Measurements from ENCODE around the gene SRGAP3.
"Not testable (repeated sequence)": the region's sequence is repeated elsewhere in the genome, so short reads cannot be mapped to it uniquely, and the experiment has no call there.

The SRGAP3 gene

GRCh38 chr3:9249273-9250192 is at the start of gene SRGAP3:
Gene SRGAP3, minus strand, starts transcription at chr3:9249646. Its CDS starts 695 bp downstream, at chr3:9248951.
- peak; percentile 45 to 70 (median 61) for DNase-seq (ENCODE audit: low read depth in 3 of 3)

GRCh38 chr3:9298236-9298635 is 48.8 kb upstream of the SRGAP3 start:
- DNase-seq (ENCODE audit: low read depth in 3 of 3): no peak

GRCh38 chr3:9296241-9296640 is 46.8 kb upstream of the SRGAP3 start:
- DNase-seq (ENCODE audit: low read depth in 3 of 3): no peak

- DNase-seq (ENCODE audit: low read depth in 3 of 3): no peak
These were observed 45.6 kb upstream of the SRGAP3 start for GRCh38 chr3:9295007-9295406.

GRCh38 chr3:9293953-9294352 is 44.5 kb upstream of the SRGAP3 start:
- DNase-seq (ENCODE audit: low read depth in 3 of 3): not testable (repeated sequence)

GRCh38 chr3:9293076-9293475 is 43.6 kb upstream of the SRGAP3 start:
- no peak for DNase-seq (ENCODE audit: low read depth in 3 of 3)

GRCh38 chr3:9292516-9292915 is 43.1 kb upstream of the SRGAP3 start:
- no peak for DNase-seq (ENCODE audit: low read depth in 3 of 3)

- DNase-seq (ENCODE audit: low read depth in 3 of 3): no peak
These were observed 42.5 kb upstream of the SRGAP3 start for GRCh38 chr3:9291821-9292410.

GRCh38 chr3:9290566-9290965 is 41.1 kb upstream of the SRGAP3 start:
- DNase-seq (ENCODE audit: low read depth in 3 of 3): no peak

- DNase-seq (ENCODE audit: low read depth in 3 of 3): not testable (repeated sequence)
These were observed 32.1 kb upstream of the SRGAP3 start for GRCh38 chr3:9281533-9281932.

- DNase-seq (ENCODE audit: low read depth in 3 of 3): no peak
These were observed 31.2 kb upstream of the SRGAP3 start for GRCh38 chr3:9280451-9281219.

GRCh38 chr3:9279966-9280365 is 30.5 kb upstream of the SRGAP3 start:
- DNase-seq (ENCODE audit: low read depth in 3 of 3): no peak

- DNase-seq (ENCODE audit: low read depth in 3 of 3): no peak
These were observed 29.1 kb upstream of the SRGAP3 start for GRCh38 chr3:9278498-9278897.

- DNase-seq (ENCODE audit: low read depth in 3 of 3): no peak
These were observed 28.6 kb upstream of the SRGAP3 start for GRCh38 chr3:9278085-9278484.

GRCh38 chr3:9276761-9277370 is 27.4 kb upstream of the SRGAP3 start:
- no peak for DNase-seq (ENCODE audit: low read depth in 3 of 3)

GRCh38 chr3:9271903-9272302 is 22.5 kb upstream of the SRGAP3 start:
- DNase-seq (ENCODE audit: low read depth in 3 of 3): no peak

- DNase-seq (ENCODE audit: low read depth in 3 of 3): no peak
These were observed 21.3 kb upstream of the SRGAP3 start for GRCh38 chr3:9270704-9271103.

GRCh38 chr3:9266716-9267115 is 17.3 kb upstream of the SRGAP3 start:
- no peak for DNase-seq (ENCODE audit: low read depth in 3 of 3)

GRCh38 chr3:9260305-9260704 is 10.9 kb upstream of the SRGAP3 start:
- no peak for DNase-seq (ENCODE audit: low read depth in 3 of 3)

GRCh38 chr3:9257092-9257491 is 7.6 kb upstream of the SRGAP3 start:
- DNase-seq (ENCODE audit: low read depth in 3 of 3): no peak

GRCh38 chr3:9255976-9256375 is 6.5 kb upstream of the SRGAP3 start:
- DNase-seq (ENCODE audit: low read depth in 3 of 3): no peak

- DNase-seq (ENCODE audit: low read depth in 3 of 3): no peak
These were observed 5.3 kb upstream of the SRGAP3 start for GRCh38 chr3:9254764-9255163.

Data from stimulated activated CD4-positive, alpha-beta T cell treated with anti-CD3 and anti-CD28 coated beads, TNF-alpha, amount 100 ng/mL, for 48 hours (primary cell).